HG03060 (cell line): ENCODE data around the gene JADE3.

Experiments used
- ATAC-seq: cut with Tn5 transposase; IDR thresholded peaks from one replicate; pipeline ENCODE4 v1.9.1; 2021; ENCODE audit warnings: low read depth, moderate number of reproducible peaks; ENCODE audit not compliant: unreplicated experiment

Gene JADE3

GRCh38 chrX:46992070-46992469 lies 79.8 kb downstream of the JADE3 start:
- ATAC-seq: no peak

DNA sequence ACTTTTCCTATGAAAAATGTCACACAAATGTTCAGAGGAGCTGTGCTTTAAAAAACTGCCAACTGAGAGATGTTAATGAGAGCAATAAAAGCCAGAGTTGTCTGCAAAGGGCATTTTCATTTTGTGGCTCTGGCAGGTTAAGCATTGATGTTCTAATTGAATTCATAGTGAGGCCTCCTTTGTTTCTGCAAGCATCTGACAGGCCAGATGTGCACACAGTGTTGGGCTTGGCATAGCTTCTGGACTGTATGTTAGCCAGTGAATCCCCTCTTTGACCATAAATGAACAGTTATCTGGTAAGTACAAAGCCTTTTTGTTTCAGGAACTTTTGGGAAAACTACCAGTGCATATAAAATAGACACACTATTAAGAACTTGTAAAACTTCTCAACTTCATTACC lies 81.9 kb downstream of the JADE3 start:
- no peak for ATAC-seq

- ATAC-seq: no peak
Observed at GRCh38 chrX:47012131-47012530, 99.9 kb downstream of the JADE3 start.

- ATAC-seq: no peak
Observed at GRCh38 chrX:47026198-47026597, 114.0 kb downstream of the JADE3 start.

DNA sequence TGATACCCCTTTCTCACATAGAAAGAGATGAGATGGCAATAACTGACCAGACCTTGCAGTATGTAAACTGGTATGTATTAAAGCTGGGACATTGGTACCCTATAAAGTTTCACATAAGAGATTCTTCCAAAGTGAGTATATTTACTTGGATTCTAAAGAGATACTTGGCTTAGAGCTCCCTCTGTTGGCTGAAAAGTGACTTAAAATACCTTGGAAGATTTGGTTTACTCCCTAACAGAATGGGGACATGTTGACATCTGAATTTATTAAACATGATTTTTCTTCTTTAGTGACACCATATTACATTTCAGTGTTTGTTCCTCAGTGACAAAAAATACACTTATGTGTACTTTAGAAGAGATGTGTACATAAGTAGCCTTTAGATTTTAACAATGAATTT lies 118.1 kb downstream of the JADE3 start:
- ATAC-seq: no peak

DNA sequence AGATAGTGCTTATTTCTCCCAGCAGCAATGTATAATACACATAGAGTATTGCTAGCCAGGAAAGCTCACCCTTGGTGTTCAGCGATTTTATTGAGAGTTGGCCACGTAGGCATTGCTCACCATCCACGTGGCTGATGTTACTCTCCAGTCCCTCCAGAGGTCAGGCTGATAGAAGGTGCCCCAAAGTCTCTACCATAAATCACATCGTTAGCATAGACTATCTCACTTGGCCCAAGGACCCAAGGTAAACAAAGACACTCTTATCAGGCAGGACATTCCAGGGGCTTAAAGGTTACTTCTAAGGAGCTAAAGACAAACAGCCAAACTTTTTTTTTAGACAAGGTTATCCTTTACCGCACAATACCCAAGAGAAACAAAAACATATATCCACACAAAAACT lies 135.8 kb downstream of the JADE3 start:
- no peak for ATAC-seq

DNA sequence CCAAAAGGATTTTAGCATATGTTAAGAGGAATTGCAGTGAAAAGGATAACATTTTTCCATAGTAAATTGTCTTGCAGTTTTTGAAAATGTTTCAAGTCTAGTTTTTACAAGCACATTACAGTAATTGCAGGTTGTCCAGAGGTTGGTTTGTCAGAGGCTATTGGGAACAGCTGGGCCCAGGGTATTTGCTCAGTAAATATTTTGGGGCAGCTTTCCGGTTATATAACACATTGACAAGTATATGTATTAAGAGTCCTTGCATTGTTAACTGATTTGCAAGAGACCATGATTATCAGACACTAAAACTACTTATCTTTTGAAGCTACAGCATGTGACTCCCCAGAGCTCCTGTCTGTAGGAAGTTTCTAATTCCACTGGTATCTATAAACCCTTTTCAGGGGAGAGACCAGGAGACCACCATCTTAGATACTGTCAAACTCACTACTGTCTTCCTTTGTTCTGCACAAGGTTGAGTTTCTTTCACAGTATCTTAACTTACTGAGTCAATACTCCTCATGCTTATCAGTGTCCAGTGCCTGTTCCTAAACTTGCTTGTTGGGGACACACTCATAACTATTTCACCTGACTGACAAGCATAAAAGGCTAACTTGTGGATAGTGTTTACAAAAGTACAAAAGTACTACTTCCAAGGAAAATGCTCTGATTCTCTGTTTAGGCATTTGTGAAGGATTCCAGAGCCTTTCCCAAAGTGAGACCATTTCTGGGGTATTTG lies 147.1 kb downstream of the JADE3 start:
- ATAC-seq: no peak

DNA sequence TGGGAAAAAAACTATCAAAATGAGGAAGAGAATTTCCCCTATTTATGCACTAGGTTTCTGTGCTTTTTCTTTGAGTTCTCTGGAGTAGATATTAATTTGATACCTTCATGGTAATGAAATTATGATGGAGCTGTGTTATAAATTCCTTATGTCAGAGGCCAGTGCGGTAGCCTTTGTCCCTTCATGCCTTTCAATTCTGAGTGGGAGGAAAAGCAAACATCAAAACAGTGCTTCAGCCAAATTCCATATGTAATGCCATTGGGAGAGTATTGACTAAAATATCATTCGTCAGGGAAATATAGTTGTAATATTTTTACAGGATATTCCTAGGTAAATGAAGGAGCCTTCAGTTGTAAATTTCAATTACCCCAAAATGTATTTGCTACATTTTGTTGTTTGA lies 148.5 kb downstream of the JADE3 start:
- no peak for ATAC-seq

- ATAC-seq: no peak
Observed at GRCh38 chrX:47061238-47061919, 149.2 kb downstream of the JADE3 start.

- ATAC-seq: no peak
Observed at GRCh38 chrX:47063179-47063578, 151.0 kb downstream of the JADE3 start.

DNA sequence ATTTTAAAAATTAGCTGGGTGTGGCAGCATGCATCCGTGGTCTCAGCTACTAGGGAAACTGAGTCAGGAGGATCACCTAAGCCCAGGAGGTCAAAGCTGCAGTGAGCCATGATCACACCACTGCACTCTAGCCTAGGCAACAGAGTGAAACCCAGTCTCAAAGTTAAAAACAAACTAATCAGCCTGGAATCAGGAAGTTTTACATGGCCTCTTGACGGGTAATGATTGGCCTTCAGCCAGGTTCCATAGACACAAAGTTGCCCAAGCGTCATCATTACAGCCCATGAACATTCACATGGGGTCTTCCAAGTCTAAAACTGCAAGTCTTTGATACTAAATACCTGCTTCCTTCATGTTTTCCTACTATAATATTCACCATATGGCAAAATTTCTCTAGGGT lies 156.0 kb downstream of the JADE3 start:
- ATAC-seq: no peak

- ATAC-seq: no peak
Observed at GRCh38 chrX:47068720-47069119, 156.5 kb downstream of the JADE3 start.

DNA sequence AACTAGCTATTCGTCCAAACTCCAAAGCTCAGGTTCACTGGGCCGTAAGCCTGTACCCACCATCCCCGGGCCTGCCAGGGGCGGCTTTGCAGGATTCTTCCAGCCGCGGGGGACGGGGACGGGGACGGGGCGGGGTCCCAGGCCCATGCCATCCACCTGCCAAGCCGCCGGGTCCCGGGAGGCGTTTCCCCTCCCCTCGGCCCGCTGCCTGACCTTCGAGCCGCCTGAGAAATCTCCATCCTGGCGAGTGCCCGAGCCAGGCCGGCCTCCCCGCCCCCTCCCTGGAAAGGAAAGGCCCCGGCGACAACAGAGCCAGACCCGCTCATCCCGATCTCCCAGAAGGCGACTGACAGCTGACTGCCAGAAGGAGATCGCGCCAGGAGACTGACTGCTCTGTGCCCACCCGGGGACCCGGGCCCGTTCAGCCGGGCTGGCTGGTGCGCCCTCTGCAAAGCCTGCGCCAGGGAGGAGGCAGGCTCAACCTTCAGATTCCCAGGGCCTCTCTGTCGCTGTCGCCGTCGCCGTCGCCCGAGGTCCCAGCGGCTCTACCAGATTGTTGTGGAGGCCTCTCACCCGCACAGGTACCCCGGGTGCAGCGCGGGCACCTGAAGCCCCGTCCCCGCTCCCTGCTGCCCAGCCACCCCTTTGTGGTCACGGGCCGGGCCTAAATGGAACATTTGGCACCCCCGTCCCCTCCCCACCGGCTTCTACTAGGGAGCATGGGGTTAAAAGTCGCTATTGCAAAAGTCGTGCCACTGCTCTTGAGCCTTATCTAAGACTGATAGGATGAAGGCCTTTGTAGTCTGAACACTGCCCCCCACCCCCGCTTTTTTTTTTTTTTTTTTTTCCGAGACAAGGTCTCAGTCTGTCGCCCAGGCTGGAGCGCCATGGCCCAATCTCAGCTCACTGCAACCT lies 166.2 kb downstream of the JADE3 start, which contains the start of gene RGN:
RGN (plus strand) TSS at position 315 of the 915 bp plus-strand sequence. CDS start 2,702 bp downstream, outside the sequence.
- ATAC-seq: no peak

GRCh38 chrX:47080215-47080914 lies 168.1 kb downstream of the JADE3 start:
- no peak for ATAC-seq

DNA sequence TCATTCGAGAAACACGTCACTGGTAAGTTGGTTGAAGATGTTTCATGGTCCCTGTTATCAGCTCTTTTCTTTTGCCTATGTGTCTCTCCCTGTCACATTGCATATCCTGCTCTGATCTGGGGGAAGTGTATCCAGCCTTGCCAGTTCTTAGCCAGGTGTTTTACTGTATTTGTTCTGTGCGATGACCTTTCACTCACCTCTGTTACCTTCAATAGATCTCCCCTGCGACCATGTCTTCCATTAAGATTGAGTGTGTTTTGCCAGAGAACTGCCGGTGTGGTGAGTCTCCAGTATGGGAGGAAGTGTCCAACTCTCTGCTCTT lies 168.7 kb downstream of the JADE3 start:
- no peak for ATAC-seq

GRCh38 chrX:47091149-47091775 lies 179.0 kb downstream of the JADE3 start:
- no peak for ATAC-seq

DNA sequence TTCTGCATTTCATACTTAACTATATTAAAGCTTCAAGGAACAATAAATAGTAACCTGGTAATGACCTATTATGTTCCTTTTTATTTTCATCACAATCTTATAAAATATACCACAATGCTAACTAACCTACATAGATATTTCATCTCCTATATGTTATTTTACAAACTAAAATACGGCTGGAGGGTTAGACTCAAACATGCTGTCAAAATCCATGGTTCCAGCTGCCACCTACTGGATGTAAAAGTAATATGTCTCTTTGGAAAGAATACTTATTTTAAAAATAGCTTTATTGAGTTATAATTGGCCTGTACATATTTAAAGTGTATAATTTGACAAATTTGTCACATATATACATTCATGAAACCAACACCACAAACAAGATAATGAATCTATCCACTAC lies 181.0 kb downstream of the JADE3 start:
- no peak for ATAC-seq

DNA sequence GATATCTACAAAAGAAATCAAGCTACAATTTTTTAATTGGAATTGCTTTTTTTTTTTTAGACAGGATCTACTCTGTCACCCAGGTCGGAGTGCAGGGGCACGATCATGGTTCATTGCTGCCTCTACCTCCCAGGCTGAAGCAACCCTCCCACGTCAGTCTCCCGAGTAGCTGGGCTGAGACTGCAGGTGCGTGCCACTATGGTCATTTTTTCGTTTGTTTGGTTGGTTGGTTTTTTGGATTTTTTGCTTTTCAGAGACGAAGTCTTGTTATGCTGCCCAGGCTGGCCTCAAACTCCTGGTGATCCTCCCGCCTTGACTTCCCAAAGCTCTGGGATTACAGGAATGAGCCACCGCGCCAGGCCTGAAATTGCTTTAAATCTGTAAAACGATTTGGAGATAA lies 181.6 kb downstream of the JADE3 start:
- no peak for ATAC-seq

GRCh38 chrX:47097018-47097417 lies 184.8 kb downstream of the JADE3 start:
- ATAC-seq: no peak
